ENCODE results near the gene STUB1.

Gene STUB1

GRCh38 chr16:681746-682427 lies 1.7 kb downstream of the STUB1 start:
- DNase-seq = no peak
- 0 out of 2 replicates have a peak, but pooled peaks cover 4% of the 10 kb centered on the region for H3F3A ChIP-seq (ENCODE audit: insufficient read depth, low read length)
- no peaks in the 10 kb centered on the region for H3K9me3 ChIP-seq (replicated peaks; ENCODE audit: insufficient read depth, low read length)
- H3K79me2 ChIP-seq (ENCODE audit: low read length) = peaks cover 32% of the 10 kb centered on the region
- TF ChIP-seq EZH2 (optimal IDR thresholded peaks at IDR 0.05; ENCODE audit: low read depth, low read length) = no peak
- TF ChIP-seq CTCF (IDR thresholded peaks at IDR 0.05; ENCODE audit: low read length) = no peak
- no peak for TF ChIP-seq EZH2phosphoT487 (IDR thresholded peaks at IDR 0.05; ENCODE audit: low read length)
- no peaks in the 10 kb centered on the region for H4K20me1 ChIP-seq (ENCODE audit: insufficient read depth, low read length)
- peaks cover 8% of the 10 kb centered on the region; the same call in 1 of the 2 replicates for H3K4me1 ChIP-seq (ENCODE audit: low read length)
- no peak overlapping the region for H3K9ac ChIP-seq (ENCODE audit: low read length)
- H3K4me2 ChIP-seq (ENCODE audit: low read depth, low read length) = peak overlapping the region; percentile 93
- H3K27ac ChIP-seq (ENCODE audit: low read length) = no peak overlapping the region
- H3K4me3 ChIP-seq (ENCODE audit: low read length) = peak overlapping the region; percentile 84; the same call in 1 of the 2 replicates
- no peaks in the 10 kb centered on the region for H3K9me2 ChIP-seq (replicated peaks; ENCODE audit: insufficient read depth, low read length)
- H3K36me3 ChIP-seq (replicated peaks; ENCODE audit: insufficient read depth, low read length) = no peaks in the 10 kb centered on the region
- H3K27me3 ChIP-seq (replicated peaks; ENCODE audit: insufficient read depth, low read length) = no peaks in the 10 kb centered on the region
- H2AFZ ChIP-seq (ENCODE audit: low read length) = no peak overlapping the region

GRCh38 chr16:682493-683395 lies 2.5 kb downstream of the STUB1 start:
- Histone ChIP-seq H3K27ac (ENCODE audit: low read length) (no peak overlapping the region), H3K27me3 (replicated peaks; ENCODE audit: insufficient read depth, low read length) (no peaks in the 10 kb centered on the region), H3F3A (ENCODE audit: insufficient read depth, low read length) (0 out of 2 replicates have a peak, but pooled peaks cover 4% of the 10 kb centered on the region), H3K9me3 (replicated peaks; ENCODE audit: insufficient read depth, low read length) (no peaks in the 10 kb centered on the region), H3K79me2 (ENCODE audit: low read length) (peaks cover 32% of the 10 kb centered on the region), H3K9ac (ENCODE audit: low read length) (no peak overlapping the region), H3K4me1 (ENCODE audit: low read length) (peaks cover 8% of the 10 kb centered on the region; the same call in 1 of the 2 replicates), H3K9me2 (replicated peaks; ENCODE audit: insufficient read depth, low read length) (no peaks in the 10 kb centered on the region), H2AFZ (ENCODE audit: low read length) (no peak overlapping the region), H3K4me2 (ENCODE audit: low read depth, low read length) (peak overlapping the region; percentile 70; the same call in 1 of the 2 replicates), H4K20me1 (ENCODE audit: insufficient read depth, low read length) (no peaks in the 10 kb centered on the region), H3K36me3 (replicated peaks; ENCODE audit: insufficient read depth, low read length) (no peaks in the 10 kb centered on the region), H3K4me3 (ENCODE audit: low read length) (peak overlapping the region; percentile 61; the same call in 1 of the 2 replicates)
- TF ChIP-seq EZH2 (optimal IDR thresholded peaks at IDR 0.05; ENCODE audit: low read depth, low read length) (no peak), EZH2phosphoT487 (IDR thresholded peaks at IDR 0.05; ENCODE audit: low read length) (no peak), CTCF (IDR thresholded peaks at IDR 0.05; ENCODE audit: low read length) (no peak)
- no peak for DNase-seq

GRCh38 chr16:683396-684070 lies 3.3 kb downstream of the STUB1 start:
- H3F3A ChIP-seq (ENCODE audit: insufficient read depth, low read length) = 0 out of 2 replicates have a peak, but pooled peaks cover 4% of the 10 kb centered on the region
- no peak for TF ChIP-seq EZH2 (optimal IDR thresholded peaks at IDR 0.05; ENCODE audit: low read depth, low read length)
- H3K9ac ChIP-seq (ENCODE audit: low read length) = peak overlapping the region; percentile 32; the same call in 1 of the 2 replicates
- no peaks in the 10 kb centered on the region for H3K9me3 ChIP-seq (replicated peaks; ENCODE audit: insufficient read depth, low read length)
- no peaks in the 10 kb centered on the region for H3K36me3 ChIP-seq (replicated peaks; ENCODE audit: insufficient read depth, low read length)
- H3K4me1 ChIP-seq (ENCODE audit: low read length) = peaks cover 8% of the 10 kb centered on the region; the same call in 1 of the 2 replicates
- no peaks in the 10 kb centered on the region for H3K9me2 ChIP-seq (replicated peaks; ENCODE audit: insufficient read depth, low read length)
- no peak overlapping the region for H2AFZ ChIP-seq (ENCODE audit: low read length)
- H3K4me3 ChIP-seq (ENCODE audit: low read length) = peak overlapping the region; percentile 61
- no peaks in the 10 kb centered on the region for H3K27me3 ChIP-seq (replicated peaks; ENCODE audit: insufficient read depth, low read length)
- no peaks in the 10 kb centered on the region for H4K20me1 ChIP-seq (ENCODE audit: insufficient read depth, low read length)
- H3K4me2 ChIP-seq (ENCODE audit: low read depth, low read length) = peak overlapping the region; percentile 70
- DNase-seq = no peak
- H3K79me2 ChIP-seq (ENCODE audit: low read length) = peaks cover 34% of the 10 kb centered on the region
- H3K27ac ChIP-seq (ENCODE audit: low read length) = no peak overlapping the region

All from MM.1S (cell line).